A549 (cell line): ENCODE results near the gene ARGLU1.

Experiments used
- CHD4 ChIP-seq: fragments of 200-600 bp; sonication (generic); IDR thresholded peaks from 2 replicates; pipeline ENCODE4 v1.6.1; 2016; ENCODE audit warnings: antibody characterized with exemption, mild to moderate bottlenecking, borderline replicate concordance
- EP300 ChIP-seq, 2 experiments: fragments of >200 bp; sonication (Bioruptor Twin); formaldehyde crosslinking; IDR thresholded peaks; 2 replicates in 1 of 2; 3 replicates in 1 of 2; pipeline ENCODE4 v1.6.1; 2016 to 2017
- FOSL2 ChIP-seq, 2 experiments: fragments of 450-650 bp in 1 of 2; fragments of >200 bp in 1 of 2; sonication (Bioruptor Twin) in 1 of 2; formaldehyde crosslinking; IDR thresholded peaks; 2 replicates each; pipeline versions ENCODE4 v1.5.0 to v1.6.1; 2016 to 2020; ENCODE audit warnings: mild to moderate bottlenecking in 1 of 2, moderate library complexity in 1 of 2
- NFE2L2 ChIP-seq: fragments of 150-350 bp; conservative IDR thresholded peaks from 2 replicates; pipeline ENCODE4 v1.6.1; 2014; ENCODE audit warnings: low read length
- PHF8 ChIP-seq: fragments of 200-600 bp; sonication (generic); IDR thresholded peaks from 2 replicates; pipeline ENCODE4 v1.6.1; 2016; ENCODE audit warnings: low read depth, mild to moderate bottlenecking, antibody characterized with exemption, moderate library complexity, borderline replicate concordance
- POLR2A ChIP-seq: IDR thresholded peaks from 2 replicates; pipeline ENCODE4 v1.6.1; 2012; ENCODE audit warnings: mild to moderate bottlenecking, low read length
- REST ChIP-seq: fragments of 200-600 bp; sonication (generic); IDR thresholded peaks from 2 replicates; pipeline ENCODE4 v1.6.1; 2016; ENCODE audit warnings: antibody characterized with exemption, mild to moderate bottlenecking, moderate library complexity
- SMC3 ChIP-seq: fragments of >200 bp; sonication (Bioruptor Twin); formaldehyde crosslinking; IDR thresholded peaks from 3 replicates; pipeline ENCODE4 v1.6.1; 2018; ENCODE audit warnings: inconsistent platforms
- USF2 ChIP-seq: fragments of 450-650 bp; IDR thresholded peaks from 2 replicates; pipeline ENCODE4 v1.6.1; 2014; ENCODE audit warnings: antibody characterized with exemption
- ZFP36 ChIP-seq: fragments of 450-650 bp; IDR thresholded peaks from 2 replicates; pipeline ENCODE4 v1.6.1; 2014; ENCODE audit warnings: borderline replicate concordance; ENCODE audit not compliant: partially characterized antibody
- TF ChIP-seq, protein P1 (sequence below): fragments of >200 bp; sonication (Bioruptor Twin); formaldehyde crosslinking; IDR thresholded peaks from 3 replicates; pipeline ENCODE4 v1.5.1; 2016

DNA sequence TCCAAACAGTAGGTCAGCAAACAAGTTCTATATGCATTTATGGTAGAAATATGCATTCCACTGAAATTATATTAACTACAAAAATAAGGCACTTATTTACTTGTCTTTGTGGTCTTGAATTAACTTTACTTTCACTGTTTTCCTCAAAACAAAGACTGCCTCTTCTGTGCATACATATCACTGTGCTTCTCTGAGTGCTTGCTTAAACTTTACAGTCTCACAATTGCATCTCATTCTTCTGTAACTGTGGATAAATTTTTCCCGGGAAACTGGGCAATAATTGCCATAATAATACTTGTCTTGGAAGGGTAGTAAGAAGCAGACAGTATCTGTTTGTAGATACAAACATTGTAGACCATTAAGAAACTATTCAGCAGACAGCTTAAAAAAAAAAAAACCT lies 70.9 kb downstream of the ARGLU1 start:
- TF ChIP-seq, protein P1, sequence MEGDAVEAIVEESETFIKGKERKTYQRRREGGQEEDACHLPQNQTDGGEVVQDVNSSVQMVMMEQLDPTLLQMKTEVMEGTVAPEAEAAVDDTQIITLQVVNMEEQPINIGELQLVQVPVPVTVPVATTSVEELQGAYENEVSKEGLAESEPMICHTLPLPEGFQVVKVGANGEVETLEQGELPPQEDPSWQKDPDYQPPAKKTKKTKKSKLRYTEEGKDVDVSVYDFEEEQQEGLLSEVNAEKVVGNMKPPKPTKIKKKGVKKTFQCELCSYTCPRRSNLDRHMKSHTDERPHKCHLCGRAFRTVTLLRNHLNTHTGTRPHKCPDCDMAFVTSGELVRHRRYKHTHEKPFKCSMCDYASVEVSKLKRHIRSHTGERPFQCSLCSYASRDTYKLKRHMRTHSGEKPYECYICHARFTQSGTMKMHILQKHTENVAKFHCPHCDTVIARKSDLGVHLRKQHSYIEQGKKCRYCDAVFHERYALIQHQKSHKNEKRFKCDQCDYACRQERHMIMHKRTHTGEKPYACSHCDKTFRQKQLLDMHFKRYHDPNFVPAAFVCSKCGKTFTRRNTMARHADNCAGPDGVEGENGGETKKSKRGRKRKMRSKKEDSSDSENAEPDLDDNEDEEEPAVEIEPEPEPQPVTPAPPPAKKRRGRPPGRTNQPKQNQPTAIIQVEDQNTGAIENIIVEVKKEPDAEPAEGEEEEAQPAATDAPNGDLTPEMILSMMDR, result no peak
- no peak for TF ChIP-seq NFE2L2
- TF ChIP-seq POLR2A, result no peak
- no peak for TF ChIP-seq SMC3
- TF ChIP-seq EP300 (IDR thresholded peaks at IDR 0.05), result no peak
- TF ChIP-seq REST, result no peak
- TF ChIP-seq CHD4, result no peak
- no peak for TF ChIP-seq FOSL2 (IDR thresholded peaks at IDR 0.05)
- no peak for TF ChIP-seq FOSL2 (CRISPR knock-in tag; IDR thresholded peaks at IDR 0.05)
- TF ChIP-seq USF2, result no peak
- TF ChIP-seq PHF8, result no peak
- no peak for TF ChIP-seq ZFP36
